UCSD-AML1 (cell line): ENCODE measurements around the gene MAGED1.
A peak's percentile ranks its signal among the peaks of the same experiment; 100 is the strongest.

Source experiments
- DNase-seq: peaks from one replicate; lab custom pipeline; 2025; ENCODE audit not compliant: unreplicated experiment; lab: John Stamatoyannopoulos, UW

MAGED1 gene, protein sequence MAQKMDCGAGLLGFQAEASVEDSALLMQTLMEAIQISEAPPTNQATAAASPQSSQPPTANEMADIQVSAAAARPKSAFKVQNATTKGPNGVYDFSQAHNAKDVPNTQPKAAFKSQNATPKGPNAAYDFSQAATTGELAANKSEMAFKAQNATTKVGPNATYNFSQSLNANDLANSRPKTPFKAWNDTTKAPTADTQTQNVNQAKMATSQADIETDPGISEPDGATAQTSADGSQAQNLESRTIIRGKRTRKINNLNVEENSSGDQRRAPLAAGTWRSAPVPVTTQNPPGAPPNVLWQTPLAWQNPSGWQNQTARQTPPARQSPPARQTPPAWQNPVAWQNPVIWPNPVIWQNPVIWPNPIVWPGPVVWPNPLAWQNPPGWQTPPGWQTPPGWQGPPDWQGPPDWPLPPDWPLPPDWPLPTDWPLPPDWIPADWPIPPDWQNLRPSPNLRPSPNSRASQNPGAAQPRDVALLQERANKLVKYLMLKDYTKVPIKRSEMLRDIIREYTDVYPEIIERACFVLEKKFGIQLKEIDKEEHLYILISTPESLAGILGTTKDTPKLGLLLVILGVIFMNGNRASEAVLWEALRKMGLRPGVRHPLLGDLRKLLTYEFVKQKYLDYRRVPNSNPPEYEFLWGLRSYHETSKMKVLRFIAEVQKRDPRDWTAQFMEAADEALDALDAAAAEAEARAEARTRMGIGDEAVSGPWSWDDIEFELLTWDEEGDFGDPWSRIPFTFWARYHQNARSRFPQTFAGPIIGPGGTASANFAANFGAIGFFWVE

GRCh38 chrX:51892921-51893745 lies at the start of gene MAGED1:
TSS of gene MAGED1 (plus strand) at chrX:51893623. CDS start at chrX:51894305, 682 bp downstream.
- DNase-seq: peak; percentile 76

DNA sequence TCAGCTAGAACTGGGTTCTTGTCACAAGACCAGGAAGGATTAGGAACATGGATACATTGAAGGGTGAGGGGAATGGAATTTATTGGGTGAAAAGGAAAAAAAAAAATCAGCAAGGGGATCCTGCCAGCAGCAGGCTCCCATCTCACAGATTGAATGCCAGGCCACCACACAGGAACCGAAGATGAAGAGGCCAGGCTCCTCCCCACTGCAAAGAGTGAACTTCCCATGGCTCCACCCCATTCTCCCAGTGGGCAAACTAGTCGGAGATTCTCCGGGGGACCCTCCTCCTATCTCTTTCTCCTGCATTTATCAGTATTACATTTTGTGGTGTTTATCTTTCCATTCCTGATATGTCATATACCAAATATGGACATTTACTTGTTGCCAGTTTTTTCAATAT lies 46.0 kb upstream of the MAGED1 start:
- DNase-seq: no peak

DNA sequence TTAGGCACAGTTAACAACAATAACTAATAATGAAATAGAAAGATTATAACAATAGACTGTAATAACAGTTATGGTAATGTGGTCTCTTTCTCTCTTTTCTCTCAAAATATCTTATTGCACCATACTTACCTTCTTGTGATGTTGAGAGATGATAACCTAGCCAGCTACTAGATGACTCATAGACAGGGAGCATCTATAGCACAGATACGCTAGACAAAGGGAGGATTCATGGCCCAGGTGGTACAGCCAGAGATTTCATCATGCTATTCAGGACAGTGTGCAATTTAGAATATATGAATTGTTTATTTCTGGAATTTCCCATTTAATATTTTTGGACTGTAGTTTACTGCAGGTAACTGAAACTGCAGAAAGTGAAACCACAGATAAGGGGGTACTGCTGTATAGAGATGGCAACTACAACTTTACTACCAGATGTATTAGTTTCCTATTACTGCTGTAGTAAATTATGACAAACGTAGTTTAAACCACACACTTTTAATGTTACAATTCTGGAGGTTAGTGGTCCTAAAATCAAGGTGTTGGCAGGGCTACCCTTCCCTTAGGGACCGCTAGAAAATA lies 41.8 kb upstream of the MAGED1 start:
- no peak for DNase-seq

- DNase-seq: no peak
Observed at GRCh38 chrX:51852096-51852495, 41.3 kb upstream of the MAGED1 start.

- no peak for DNase-seq
Observed at GRCh38 chrX:51852621-51853020, 40.8 kb upstream of the MAGED1 start.

DNA sequence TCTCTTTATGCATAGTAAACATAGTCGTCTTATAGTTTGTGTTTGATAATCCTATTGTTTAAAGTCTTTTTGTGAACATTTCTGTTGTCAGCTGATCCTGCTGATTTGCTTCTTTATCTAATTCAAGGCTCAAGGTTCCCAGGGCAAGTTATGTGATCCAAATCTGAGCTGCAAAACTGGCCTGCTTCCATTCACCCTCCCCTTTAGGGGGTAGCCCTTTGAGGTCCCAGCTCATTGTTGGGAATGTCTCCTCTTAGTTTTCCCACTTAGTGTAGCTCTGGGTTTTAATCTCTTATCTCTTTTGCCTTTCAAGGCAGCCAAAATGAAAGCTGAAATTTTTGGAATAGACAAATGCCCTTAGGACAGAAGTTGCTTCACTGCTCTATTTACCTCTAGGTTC lies 40.2 kb upstream of the MAGED1 start:
- DNase-seq: no peak

DNA sequence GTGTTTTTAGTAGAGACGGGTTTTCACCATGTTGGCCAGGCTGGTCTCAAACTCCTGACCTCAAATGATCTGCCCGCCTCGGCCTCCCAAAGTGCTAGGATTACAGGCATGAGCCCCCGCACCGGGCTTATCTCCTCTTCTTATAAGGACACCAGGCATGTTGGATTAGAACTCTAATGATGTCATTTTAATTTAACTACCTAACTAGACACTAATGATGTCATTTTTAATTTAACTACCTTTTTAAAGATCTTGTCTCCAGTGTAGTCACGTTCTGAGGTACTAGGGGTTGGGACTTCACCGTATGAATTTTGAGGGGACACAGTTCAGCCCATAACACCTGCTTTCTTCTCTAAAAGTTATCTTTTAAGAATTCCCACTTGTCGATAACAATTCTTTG lies 37.7 kb upstream of the MAGED1 start:
- no peak for DNase-seq

DNA sequence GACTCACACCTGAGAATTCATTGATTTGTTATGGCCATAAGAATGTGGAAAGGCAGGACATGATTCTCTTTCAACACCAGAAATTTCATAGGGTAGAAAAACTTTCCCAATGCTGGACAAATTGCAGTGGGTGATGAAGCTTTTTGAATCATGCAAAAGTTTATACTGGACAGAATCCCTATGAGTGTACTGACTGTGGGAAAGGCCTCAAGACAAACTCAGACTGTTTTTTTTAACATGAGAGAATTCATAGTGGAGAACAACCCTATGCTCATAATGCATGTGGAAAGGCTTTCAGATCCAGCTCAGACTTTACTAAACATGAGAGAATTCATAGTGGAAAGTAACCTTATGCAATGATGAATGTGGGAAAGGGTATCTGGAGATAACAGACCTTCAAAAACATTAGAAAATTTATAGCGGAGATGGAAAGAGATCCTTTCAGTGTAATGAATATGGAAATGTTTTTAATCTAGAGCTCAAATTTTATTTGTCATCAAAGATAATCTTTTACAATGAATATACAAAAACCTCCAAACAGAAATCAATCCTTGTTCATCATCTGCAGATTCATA lies 36.2 kb upstream of the MAGED1 start:
- no peak for DNase-seq

DNA sequence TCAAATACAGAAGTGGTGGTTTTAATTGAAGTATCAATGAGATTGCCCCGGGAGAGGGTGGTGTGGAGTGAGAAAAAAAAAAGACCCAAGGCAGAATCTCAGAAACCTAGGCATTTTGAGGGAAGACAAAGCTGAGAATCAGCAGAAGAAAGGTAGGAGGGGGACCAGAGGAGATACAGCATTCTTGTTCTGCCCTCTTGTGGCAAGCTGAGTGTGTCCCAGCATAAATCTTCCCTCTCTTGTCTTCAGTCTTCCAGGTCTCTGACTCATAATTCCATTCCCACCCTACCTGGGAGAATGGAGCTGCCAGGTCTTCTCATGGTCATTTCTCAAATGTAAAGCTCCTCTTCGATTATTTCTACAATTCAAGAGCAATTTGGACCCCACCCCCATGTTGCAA lies 32.7 kb upstream of the MAGED1 start:
- no peak for DNase-seq

GRCh38 chrX:51862920-51863319 lies 30.5 kb upstream of the MAGED1 start:
- no peak for DNase-seq

- DNase-seq: no peak
Observed at GRCh38 chrX:51866210-51866609, 27.2 kb upstream of the MAGED1 start.

- DNase-seq: no peak
Observed at GRCh38 chrX:51867626-51868025, 25.8 kb upstream of the MAGED1 start.

GRCh38 chrX:51870354-51870753 lies 23.1 kb upstream of the MAGED1 start:
- no peak for DNase-seq

- DNase-seq: no peak
Observed at GRCh38 chrX:51874123-51874522, 19.3 kb upstream of the MAGED1 start.

GRCh38 chrX:51876441-51876840 lies 17.0 kb upstream of the MAGED1 start:
- no peak for DNase-seq

GRCh38 chrX:51878056-51878455 lies 15.4 kb upstream of the MAGED1 start:
- DNase-seq: no peak

DNA sequence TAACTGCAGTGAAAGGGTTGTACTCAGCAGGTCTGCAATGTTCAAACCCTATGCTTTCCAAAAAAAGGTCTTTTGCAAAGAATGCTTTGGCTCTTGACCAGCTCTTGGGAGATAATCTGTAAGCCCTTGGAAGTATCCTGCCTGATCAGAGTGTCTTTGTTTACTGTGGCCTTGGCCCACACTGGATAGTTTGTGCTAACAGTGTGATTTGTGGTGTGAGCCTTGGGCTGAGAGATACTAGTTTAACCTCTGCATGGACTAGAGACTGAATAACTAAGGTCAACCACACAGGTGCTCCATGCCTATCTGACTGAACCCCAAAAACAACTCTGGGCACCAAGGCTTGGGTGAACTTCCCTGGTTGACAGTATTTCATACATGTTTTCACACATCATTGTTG lies 3.6 kb upstream of the MAGED1 start:
- no peak for DNase-seq

DNA sequence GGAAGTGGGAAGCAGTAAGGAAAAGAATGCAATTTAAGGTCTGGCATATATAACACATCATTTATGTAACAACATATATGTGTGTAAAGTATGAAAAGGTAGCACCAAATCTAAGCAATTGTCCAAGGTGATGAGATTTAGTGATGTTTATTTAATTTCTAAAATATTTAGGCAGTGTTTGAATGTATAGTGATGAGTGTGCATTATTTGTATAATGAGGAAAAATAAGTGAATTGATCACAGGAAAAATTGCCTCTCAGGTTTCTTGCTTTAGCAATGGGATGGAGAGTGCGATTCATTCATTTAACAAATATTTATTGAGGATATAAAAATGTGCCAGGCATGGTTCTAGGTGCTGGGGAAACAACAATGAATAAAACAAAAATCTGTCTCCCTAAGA lies 2.2 kb upstream of the MAGED1 start:
- no peak for DNase-seq

- DNase-seq: no peak
Observed at GRCh38 chrX:51891821-51892551, 1.4 kb upstream of the MAGED1 start.
